Measurements from ENCODE around the gene ADCYAP1.
"Not testable (repeated sequence)": the region's sequence is repeated elsewhere in the genome, so short reads cannot be mapped to it uniquely, and the experiment has no call there.

ADCYAP1 gene

DNA sequence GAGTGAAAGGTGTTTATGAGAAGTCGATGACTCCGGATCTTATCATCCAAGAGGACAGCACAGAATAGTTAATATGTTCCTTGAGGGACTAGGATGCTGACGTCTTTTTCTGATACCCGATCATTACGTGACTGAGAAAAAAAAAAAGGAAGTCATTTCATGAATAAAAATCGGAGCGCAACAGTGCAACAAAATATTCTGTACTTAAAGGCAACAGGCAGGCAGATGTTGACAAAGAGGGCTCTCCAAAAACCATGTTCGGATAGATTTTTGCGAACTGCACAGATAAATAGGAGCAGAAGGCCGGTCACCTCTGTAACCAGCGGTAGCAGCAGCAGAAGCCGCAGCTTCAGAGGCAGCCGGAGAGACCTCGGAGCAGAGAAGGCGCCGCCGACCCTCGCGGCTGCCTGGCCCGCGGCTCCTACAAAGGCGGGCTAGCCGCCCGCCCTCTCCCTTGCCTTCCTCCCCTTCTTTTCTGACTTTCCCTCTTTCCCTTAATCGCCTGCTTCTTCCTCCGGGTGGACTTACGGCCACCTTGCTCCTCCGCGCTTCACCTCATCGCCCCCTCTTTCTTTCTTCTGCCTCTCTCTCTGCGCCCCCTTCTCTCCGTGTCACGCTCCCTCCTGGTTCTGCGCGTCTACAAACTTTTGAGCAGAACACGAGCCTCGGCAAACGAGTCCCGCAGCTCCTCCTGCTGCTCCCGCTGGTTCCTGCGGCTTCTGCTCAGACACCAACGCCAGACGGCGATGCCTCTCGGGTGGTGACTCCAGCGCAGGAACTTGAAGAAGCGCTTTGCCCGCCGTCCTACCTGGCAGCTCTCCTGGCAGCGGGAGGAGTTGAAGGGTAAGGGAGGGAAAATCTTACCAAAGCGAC lies at the start of gene ADCYAP1:
ADCYAP1 (plus strand) TSS at position 654 of the 873 bp plus-strand sequence. CDS start 516 bp downstream, outside the sequence.
- no peak for DNase-seq

DNA sequence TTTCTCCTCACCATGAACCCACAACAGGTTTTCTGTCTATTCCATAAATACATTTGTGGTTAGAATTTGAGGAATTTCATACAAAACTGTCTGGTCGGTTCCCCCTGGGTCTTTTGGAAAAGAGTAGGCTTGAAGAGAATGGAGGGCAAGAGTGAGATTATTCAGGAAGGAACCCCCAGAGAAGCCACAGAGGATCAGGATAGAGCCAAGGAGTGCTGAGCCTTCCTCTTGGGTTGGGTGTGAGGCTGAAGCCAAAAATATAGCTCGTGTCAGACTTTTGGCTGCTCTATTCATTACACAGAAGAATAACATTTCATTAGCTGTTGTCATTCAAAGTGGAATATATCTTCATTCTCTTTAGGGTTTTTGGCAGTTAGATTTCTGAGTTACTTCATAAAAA lies 46.7 kb upstream of the ADCYAP1 start:
- DNase-seq = no peak

DNA sequence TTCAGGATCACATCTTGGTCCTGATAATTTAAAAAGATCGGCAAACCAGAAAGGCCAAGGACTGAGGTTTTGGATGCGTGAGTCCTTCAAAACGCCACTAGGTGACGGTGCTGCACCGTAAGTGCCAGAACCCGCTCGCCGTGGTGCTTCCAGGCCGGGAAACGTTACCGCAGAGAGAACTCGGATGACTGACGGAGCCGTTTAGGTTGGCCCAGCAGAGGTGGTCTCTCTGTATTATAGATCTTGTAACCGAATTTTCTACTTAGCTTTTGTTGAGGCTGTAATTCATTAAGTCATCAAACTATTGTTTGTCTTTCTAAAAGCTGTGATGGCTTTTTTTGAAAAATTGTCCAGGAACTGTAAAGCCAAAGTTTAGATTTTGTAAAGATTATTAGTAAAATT lies 39.8 kb upstream of the ADCYAP1 start:
- peak; percentile 42 for DNase-seq

DNA sequence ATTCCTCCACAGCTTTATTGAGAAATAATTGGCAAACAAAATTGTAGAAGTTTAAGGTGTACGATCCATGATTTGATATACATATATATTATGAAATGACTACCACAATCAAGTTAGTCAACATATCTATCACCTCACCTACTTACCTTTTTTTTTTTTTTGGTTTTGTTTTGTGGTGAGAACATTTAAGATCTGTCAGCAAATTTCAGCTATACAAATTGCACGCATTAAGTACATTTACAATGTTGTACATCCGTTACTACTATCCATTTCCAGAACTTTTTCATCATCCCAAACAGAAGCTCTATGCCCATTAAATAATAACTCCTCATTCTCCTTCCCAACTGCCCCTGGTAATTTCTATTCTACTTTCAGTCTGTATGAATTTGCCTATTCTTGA lies 37.4 kb upstream of the ADCYAP1 start:
- no peak for DNase-seq

DNA sequence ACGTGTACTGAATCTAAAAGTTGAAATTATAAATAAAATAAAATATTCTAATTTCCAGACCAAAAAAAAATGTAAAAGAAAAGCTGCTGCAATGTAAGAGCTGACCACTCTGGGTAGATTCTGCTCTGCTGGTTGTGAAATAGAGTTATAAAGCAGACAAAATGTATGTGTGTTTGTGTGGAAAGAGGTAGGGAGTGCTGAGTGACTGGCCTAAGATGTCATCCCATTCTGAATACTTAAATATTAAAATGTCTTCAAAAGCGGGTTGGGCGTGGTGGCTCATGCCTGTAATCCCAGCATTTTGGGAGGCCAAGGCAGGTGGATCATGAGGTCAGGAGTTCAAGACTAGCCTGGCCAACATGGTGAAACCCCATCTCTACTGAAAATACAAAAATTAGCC lies 31.2 kb upstream of the ADCYAP1 start:
- not testable (repeated sequence) for DNase-seq

DNA sequence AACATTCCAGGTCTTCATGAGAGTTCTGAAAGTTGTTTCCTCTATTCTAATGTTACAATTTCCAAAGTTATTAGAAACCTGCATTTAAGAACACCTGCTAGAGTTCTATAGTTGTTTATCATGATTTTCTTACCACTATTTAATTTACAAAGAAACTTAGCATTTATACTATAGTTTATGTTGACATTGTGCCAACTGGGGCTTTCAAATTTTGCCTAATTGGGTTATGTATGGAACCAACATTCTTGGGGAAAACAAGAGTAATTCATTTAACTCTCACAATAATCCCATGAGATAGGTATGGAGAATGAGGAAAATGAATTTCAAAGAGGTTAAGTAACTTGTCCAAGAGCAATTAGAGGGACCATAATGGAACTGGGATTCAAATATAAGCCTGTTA lies 28.8 kb upstream of the ADCYAP1 start:
- DNase-seq = no peak

DNA sequence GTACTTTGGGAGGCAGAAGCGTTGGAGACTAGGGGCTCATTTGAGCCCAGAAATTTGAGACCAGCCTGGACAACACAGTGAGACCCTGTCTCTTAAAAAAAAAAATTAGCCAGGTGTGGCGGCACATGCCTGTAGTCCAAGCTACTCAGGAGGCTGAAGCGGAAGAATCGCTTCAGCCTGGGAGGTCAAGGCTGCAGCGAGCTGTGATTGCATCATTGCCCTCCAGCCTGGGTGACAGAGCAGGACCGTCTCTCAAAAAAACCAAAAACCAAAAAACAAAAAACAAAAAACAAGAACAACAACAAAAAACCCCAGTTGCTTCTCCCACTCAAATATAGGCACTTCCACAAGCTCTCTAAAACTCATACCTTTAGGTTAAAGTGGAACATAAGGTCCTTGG lies 27.4 kb upstream of the ADCYAP1 start:
- DNase-seq = no peak

DNA sequence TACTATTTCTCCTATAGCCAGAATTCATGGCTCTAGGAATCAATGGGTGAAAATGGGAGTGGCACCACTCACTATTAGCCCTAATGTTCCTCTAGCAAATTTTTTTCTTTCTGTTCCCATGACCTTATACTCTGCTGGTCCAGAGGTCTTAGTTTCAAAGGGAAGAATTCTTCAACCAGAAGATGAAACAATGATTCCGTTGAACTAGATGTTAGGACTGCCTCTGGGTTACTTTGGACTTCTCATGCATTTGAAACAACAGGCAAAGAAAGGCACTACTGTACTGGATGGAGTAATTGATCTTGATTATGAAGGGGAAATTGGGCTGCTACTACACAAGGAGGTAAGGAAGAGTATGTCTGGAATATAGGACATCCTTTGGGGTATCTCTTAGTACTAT lies 18.6 kb upstream of the ADCYAP1 start:
- no peak for DNase-seq

DNA sequence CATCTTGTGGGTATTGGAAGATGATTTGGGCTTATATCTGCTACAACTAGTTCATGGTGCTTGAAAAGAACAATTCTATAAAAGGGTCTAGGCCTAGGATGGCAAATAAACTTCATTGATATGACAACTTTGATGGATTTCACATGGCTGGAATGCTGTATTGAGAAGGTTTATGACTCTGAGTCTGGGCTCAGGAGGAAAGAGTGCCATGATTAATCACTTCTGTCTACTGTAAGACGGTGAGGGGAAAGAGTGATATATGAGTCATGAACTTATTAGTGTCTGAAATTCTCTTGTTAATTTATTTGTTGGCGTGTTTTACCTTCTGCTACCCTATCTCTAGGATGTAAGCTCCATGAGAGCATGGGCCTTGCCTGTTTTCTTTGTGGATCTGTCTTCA lies 17.0 kb upstream of the ADCYAP1 start:
- DNase-seq = no peak

DNA sequence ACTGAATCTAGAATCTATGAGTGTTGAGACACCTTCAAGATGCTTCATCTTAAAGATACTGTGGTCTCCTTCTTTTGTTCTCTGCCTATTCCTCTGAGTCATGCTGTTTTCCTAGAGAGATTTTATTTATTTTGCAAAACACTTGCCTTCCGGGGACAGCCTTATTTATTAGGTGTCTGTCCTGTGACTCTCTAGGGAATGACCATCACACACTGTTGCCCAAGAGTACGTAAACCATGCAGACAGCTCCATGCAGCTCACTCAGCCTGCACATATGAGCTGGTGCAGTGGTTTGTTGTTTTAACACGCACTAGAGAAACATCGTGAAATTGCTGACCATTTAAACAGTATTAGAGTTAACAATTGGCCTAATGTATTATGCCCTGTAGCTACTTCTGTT lies 12.4 kb upstream of the ADCYAP1 start:
- no peak for DNase-seq

DNA sequence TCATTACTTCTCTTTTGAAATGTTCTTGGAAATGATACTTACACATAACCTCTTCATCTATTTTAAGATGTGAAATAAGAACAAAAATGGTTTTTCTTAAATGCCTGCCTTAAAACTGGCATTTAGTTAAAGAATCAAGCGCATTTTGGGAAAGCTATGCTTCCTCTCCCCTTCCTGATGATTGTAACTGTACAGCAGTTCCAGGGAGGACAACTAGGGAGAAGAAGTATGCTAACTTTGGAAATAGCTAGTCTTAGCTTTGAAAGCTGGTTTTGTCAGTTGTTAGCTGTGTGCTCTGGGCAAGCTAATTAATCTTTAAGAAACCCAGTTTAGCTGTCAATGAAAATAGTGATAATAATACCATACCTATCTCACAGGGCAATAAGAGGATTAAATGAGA lies 8.4 kb upstream of the ADCYAP1 start:
- DNase-seq = no peak

DNA sequence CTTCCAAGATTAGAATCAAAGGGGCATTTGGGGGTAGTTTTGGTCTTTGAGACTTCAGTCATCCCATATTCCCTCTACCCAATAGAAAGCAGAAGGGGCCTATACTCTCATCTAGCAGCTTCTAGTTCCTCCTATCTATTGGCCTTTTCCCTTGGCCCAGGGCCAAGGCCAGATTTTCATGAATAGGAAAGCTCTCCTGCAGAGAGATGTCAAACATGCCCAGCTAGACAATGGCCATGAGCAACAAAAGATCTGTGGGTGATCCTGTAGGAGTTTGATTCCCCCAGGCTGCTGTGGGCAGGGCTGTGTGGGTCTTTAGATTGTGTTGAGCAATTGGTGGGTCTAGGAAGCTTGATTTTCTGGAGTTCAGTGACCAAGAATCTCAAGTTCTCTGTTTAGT lies 2.9 kb upstream of the ADCYAP1 start:
- DNase-seq = no peak

DNA sequence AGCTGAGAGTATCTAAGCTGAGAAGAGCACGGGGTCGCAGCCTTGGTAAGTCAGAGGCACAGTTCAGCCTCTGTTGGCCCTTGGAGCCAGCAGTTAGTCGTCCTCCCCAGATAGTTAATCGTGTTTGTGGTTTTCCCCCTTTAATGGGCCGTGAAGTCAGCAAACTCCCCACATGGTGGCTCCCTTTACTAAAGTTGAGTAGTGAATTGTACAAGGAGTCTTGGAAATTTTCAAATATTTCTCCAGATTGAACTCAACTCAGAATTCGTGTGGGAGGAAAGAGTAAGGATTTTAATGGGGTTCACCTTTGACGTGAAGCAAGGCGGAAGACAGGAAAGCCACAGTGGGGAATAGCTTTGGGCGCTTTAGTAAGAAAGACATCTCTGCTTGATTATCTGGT lies 2.4 kb upstream of the ADCYAP1 start:
- no peak for DNase-seq

DNA sequence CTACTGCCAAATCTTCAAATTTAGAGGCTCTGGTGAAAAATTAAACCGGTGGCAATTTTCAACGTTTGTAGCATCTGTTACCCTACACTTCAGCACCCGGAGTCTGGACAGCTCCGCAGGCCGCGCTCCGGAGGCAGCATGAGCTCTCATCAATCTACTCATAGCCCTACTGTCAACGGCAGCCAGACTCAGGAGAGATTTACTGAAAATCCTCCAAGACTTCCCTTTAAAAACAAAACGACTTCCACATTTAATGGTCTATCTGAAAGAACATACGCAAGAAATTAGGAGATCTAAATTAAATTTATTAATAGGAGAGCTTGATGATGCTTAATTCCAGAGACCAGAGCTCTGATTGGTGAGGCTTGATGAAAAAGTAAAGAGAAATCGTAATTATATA lies 970 bp upstream of the ADCYAP1 start:
- DNase-seq = peak; percentile 12

DNA sequence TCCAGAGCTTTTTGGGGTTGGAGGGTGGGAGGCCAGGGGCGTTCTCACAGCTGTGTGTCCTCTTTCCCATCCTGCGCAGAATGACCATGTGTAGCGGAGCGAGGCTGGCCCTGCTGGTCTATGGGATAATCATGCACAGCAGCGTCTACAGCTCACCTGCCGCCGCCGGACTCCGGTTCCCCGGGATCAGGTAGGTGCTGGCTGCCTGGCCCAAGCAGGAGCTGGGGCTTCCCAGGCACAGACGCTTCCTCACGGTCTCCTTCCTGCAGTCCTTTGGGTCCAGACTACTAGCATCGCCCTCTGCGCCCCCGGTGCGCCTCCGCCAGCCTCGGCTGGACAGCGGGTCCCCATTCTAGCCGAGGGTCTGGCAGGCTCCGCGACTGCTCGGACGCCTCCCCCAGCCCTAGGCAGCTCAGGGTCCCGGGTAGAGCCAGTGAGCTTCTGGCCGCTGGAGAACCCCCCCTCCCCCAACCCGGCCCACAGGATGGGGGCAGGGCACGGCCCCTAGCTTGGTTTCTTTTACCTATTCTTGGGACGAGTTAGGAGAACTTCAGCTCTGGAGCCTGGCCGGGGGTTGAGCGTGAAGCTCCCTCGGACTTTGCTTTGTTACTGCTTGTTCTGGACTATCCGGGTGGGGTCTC lies 756 bp downstream of the ADCYAP1 start:
- DNase-seq = no peak

DNA sequence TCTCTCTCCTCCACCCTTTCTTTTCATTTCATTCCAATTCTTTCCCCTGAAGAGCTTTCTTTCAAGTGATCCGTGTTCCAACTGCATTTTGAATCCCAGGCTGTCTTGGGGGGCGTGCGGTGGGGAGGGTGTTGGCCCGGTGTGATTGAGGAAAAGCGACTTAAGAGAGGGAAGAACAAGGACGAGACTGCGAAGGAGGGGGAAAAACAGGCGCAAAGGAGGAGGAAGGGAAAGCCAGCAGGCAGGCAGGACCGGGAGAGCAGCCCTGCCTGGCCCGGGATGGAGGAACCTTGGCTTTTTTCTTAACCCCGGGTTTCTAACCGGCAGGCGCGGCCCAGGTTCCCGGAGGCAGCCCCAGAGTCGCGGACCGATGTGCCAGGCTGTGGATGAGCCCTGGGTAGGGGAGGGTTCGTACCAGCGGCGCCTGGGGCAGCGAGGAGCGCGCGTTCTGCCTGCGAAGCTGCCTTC lies 1.3 kb downstream of the ADCYAP1 start:
- no peak for DNase-seq

DNA sequence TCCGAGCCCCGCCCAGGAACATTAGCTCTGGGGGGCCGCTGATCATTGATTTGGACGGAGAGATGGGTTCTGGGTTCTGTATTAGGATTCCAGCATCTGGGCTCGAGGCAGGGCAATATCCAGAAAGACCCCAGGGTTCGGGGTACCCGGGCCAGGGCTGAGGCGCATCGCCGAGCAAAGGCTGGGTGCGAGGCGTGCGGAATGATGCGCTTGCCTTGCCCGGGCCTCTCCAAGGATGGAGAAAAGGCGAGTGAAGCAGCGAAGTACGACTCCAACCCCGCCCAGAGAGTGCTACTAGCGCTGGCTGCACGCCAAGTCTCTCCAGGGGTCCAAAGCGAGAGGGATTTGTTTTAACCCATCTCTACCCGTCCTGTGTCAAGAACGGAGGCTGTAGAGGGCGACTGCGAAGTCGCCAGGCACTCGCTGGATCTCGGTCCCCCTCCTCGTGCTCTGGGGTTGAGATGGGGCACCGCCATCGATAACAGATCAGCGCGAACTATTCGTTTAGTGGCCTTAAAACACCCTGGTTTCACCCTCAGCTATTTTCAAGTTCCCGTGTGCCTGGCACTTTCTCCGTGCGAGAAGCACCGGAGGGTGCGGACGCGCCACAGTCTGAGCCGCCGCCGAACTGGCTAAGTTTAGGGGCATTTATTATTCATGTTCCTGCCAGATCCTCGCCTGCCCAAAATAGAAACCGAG lies 1.9 kb downstream of the ADCYAP1 start:
- DNase-seq = no peak

DNA sequence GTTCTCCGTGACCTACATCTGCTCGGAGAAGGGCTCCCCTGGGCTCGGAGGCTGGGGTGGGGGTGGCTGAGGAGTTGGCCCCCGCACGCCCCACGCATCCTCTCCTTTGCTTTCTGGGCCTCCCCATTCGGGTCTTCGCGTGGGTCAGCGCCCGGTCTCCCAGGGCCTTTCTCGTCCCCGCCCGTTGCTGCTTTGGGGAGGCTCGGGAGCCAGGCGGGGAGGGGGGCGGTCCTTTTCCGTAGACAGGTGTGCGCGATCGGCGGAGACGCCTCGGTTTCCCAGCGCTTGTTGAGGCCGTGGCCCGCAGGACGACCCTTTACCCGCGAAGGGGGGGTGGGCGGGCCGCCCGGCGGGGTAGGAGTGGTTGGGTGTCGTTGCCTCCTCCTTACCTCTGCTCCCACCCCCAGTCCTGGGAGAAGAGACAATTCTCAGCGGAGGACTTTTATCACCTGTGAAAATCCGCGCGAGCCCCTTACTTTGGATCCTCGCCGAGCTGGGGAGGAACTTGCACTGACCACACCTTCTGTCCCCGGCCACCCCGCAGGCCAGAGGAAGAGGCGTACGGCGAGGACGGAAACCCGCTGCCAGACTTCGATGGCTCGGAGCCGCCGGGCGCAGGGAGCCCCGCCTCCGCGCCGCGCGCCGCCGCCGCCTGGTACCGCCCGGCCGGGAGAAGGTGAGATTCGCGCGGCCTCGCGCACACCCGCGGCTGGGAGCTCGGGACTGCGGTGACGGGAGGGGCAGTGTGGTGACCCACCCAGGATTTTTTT lies 2.6 kb downstream of the ADCYAP1 start:
- DNase-seq = no peak

DNA sequence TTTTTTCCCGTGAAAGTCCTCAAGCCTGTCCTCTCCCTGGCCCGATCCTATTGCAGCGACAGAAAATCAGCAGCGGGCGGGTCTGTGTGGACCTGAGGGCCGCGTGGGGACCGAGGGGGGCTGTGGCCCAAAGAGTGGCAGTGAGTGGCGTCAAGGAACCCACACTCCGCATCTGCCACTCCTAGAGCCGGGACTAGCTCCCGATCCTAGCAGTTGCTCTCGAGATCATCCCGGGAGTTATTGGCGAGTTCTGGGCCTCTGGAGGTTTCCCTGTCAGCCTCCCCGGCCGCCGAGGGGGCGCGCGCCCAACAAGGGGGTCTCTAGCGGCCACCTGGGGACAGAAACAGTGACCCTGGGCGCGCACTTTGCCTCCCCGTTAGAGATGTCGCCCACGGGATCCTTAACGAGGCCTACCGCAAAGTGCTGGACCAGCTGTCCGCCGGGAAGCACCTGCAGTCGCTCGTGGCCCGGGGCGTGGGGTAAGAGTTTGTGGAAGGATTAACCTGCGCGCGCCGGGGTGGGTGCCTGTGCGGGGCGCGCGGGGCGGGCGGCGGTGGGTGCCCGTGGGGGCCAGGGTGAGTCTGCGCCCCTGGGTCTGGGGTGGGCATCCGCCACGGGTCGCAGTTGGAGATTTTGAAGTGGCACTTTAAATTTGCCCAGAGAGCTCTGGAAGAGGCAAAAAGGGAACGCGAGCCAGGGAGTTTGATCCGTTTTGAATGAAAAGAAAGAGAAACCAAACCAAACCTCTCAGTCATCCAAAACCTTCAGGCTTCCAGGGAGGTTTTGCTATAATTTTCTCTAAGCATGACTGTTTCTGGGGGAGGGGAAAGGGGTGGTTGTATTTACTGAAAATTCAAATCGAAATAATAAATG lies 3.5 kb downstream of the ADCYAP1 start:
- DNase-seq = no peak

DNA sequence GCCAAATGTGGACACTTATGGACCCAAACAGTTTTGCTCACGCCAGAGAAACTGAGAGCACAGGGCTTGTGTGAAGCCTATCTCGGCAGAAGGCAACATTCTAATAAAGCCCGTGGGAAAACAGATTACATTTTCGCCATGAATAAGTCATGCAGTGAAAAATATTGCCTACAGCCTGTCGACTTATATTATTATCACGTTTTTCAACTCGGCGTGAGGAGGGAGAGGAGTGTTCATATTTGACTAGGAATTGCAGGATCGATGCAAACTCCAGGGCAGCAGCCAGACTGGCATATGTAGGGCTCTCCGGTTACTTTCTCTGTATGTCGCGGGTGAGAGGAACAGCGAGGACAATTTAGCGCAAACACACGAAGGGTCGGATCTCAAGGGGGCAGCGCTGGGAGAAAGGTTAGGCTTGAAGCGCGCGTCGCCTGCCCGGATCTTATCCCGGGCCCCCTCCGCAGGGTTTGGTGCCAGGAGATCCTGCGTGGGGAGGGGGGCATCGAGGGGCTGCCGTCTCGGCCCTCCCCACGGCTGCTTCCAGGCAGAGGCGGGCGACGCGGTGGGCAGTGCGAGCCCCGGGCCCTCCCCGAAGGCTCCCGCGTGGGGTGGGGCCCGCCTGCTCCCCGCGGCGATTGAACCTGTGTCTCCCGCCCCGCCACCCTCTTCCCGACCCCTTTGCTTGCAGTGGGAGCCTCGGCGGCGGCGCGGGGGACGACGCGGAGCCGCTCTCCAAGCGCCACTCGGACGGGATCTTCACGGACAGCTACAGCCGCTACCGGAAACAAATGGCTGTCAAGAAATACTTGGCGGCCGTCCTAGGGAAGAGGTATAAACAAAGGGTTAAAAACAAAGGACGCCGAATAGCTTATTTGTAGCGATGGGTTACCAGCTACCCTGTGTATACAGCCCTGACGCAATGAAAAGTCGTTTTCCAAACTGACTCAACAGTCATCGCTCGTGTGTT lies 4.4 kb downstream of the ADCYAP1 start:
- DNase-seq = no peak

DNA sequence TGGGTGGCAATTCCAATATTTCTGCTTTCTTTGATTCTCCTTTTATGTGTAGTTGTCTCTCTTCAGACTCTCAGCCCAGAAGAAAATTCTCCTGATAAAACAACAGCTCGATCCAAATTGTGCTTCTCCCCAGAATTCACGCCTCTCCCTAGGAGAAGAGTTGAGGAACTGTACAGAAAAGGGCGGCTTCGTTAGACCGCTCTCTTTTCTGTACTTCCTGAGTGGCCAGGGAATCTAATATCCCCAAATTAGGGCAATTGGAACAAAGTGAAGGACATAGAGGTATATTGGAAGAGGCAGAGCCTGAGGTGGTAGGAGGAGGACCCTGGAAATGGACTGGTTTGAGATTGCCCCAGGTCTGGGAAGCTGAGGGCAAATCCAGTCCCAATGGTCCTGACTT lies 5.6 kb downstream of the ADCYAP1 start:
- DNase-seq = no peak
